Measurements from ENCODE around the gene SLC14A1. TPM values are rescaled to one million over a fixed set of nuclear protein-coding genes. Genes with fewer than 3 reads are reported as not detected.
"Not testable (repeated sequence)": the region's sequence is repeated elsewhere in the genome, so short reads cannot be mapped to it uniquely, and the experiment has no call there.

The SLC14A1 gene
- total and polyA plus RNA-seq, 2 of the 8 experiments (the other 6 are each of a cell fraction or from before 2014, with no cell fraction given), result 0.18 TPM; not detected in 1

- not testable (repeated sequence) for H4K8ac ChIP-seq (ENCODE audit: extremely low read depth, insufficient read depth, low read length); H3K79me1 ChIP-seq (ENCODE audit: low read depth, low read length); H3K9ac ChIP-seq (replicated peaks in 1 of 4; ENCODE audit: extremely low read depth in 1 of 4, low read depth in 3 of 4, low read length in 3 of 4); H3K23ac ChIP-seq (ENCODE audit: insufficient read length); H3K18ac ChIP-seq (ENCODE audit: extremely low read depth, low read length); H2BK5ac ChIP-seq (ENCODE audit: low read depth, low read length); H3K27me3 ChIP-seq (replicated peaks in 1 of 4; ENCODE audit: control insufficient read depth in 3 of 4, extremely low read depth in 1 of 4, insufficient read depth in 3 of 4, low read length in 3 of 4); H2BK20ac ChIP-seq (ENCODE audit: low read length); H2BK120ac ChIP-seq (replicated peaks; ENCODE audit: low read depth, low read length); H4K20me1 ChIP-seq (replicated peaks in 1 of 2; ENCODE audit: control insufficient read depth in 1 of 2, insufficient read depth in 2 of 2, low read length in 2 of 2); H4K91ac ChIP-seq (replicated peaks; ENCODE audit: insufficient read length, low read length); H3K4ac ChIP-seq (replicated peaks; ENCODE audit: insufficient read length, low read depth, low read length); H3K14ac ChIP-seq (ENCODE audit: insufficient read length); H2BK12ac ChIP-seq (ENCODE audit: low read depth, low read length); H3K36me3 ChIP-seq (ENCODE audit: control insufficient read depth in 2 of 4, insufficient read depth in 4 of 4, low read length in 3 of 4); H3K23me2 ChIP-seq (ENCODE audit: low read depth, low read length); H2BK15ac ChIP-seq (ENCODE audit: low read length); H4K5ac ChIP-seq (ENCODE audit: insufficient read length, low read depth, low read length); H2AK5ac ChIP-seq (ENCODE audit: low read depth, low read length); H3K79me2 ChIP-seq (ENCODE audit: control insufficient read depth in 1 of 2, insufficient read depth in 2 of 2, low read length in 2 of 2); H3K9me3 ChIP-seq (ENCODE audit: insufficient read depth in 2 of 2, low read depth in 1 of 2, low read length in 1 of 2); H2AFZ ChIP-seq (ENCODE audit: low read length); H3K56ac ChIP-seq (replicated peaks; ENCODE audit: insufficient read length, low read depth, low read length)
- peaks cover 2 to 29% (median 17%) of the 10 kb centered on the region in 4 experiments for H3K4me1 ChIP-seq (replicated peaks in 1 of 4; ENCODE audit: control insufficient read depth in 3 of 4, insufficient read depth in 4 of 4, low read length in 3 of 4)
- FAIRE-seq (peak; percentile 73), DNase-seq (ENCODE audit: low read depth in 1 of 2, low spot score in 2 of 2) (peak in 1 of 2 experiments; percentile 50)
- peak; percentile 26 for TF ChIP-seq NANOG (IDR thresholded peaks at IDR 0.05; ENCODE audit: insufficient read depth, low read depth, low read length, poor library complexity, severe bottlenecking)
- 0 out of 2 replicates have a peak, but pooled peaks have one; percentile 19 for TF ChIP-seq POU5F1 (IDR thresholded peaks at IDR 0.05; ENCODE audit: low read depth, low read length)
- 0 out of 2 replicates have a peak, but pooled peaks have one; percentile 59 for TF ChIP-seq TCF12 (IDR thresholded peaks at IDR 0.05; ENCODE audit: low read depth, low read length)
- peak; percentile 63; the same call in 1 of the 2 replicates for TF ChIP-seq SP1 (IDR thresholded peaks at IDR 0.05; ENCODE audit: low read depth, low read length)
- TF ChIP-seq EP300 (IDR thresholded peaks at IDR 0.05; ENCODE audit: borderline replicate concordance in 1 of 2, low read depth in 2 of 2, low read length in 2 of 2), result peak in 1 of 2 experiments; percentile 88; a peak in 1 of 3 replicates
- TF ChIP-seq ASH2L (IDR thresholded peaks at IDR 0.05; ENCODE audit: low read length), result peak; percentile 55
- H3K4me2 ChIP-seq (ENCODE audit: insufficient read depth in 1 of 2, low read depth in 2 of 2, low read length in 2 of 2), result peak overlapping the region; percentile 3 to 8; a peak in 1 of 4 replicates
- peak overlapping the region in 1 of 4 experiments; percentile 36; a peak in 1 of 8 replicates for H3K4me3 ChIP-seq (ENCODE audit: extremely low read depth in 1 of 4, insufficient read depth in 2 of 4, low read depth in 3 of 4, low read length in 4 of 4)
- H3K27ac ChIP-seq (ENCODE audit: low read depth, low read length), result 0 out of 2 replicates have a peak overlapping the region, but pooled peaks have one; percentile 69
- CTCF ChIA-PET (ENCODE audit: partially characterized antibody), result interaction anchor here (1.3 to 2.4 kb wide), 4 partner anchors 11 to 22 kb away, joined by 4 to 11 read pairs (median 5); no protein-coding TSS in a partner anchor
- POLR2A ChIA-PET (ENCODE audit: partially characterized antibody), result interaction anchor here (1.3 kb wide), 1 partner anchor 11 kb away, joined by 3 read pairs; no protein-coding TSS in a partner anchor
- WGBS, 2 experiments (ENCODE audit: extremely low coverage in 1 of 2, insufficient coverage in 1 of 2, insufficient read length in 1 of 2, insufficient replicate concordance in 2 of 2, low coverage in 1 of 2, low lambda C conversion rate in 2 of 2, missing lambda C conversion rate in 1 of 2), result 4% methylated on average over 11 of the region's 11 CpGs; no CpG with 5 or more reads in 1 of the 2 experiments
Measured at GRCh38 chr18:45757644-45758043, 33.7 kb downstream of the SLC14A1 start.
